WTC11 (cell line): ENCODE results near the gene CHAC1. TPM values are rescaled to one million over a fixed set of nuclear protein-coding genes. Genes with fewer than 3 reads are reported as not detected.
A peak's percentile ranks its signal among the peaks of the same experiment; 100 is the strongest.

Experiments
- ATAC-seq: fragments of 200-7000 bp; cut with Tn5 transposase; 2 replicates; pipeline ENCODE4 v1.10.0; 2021; ENCODE audit warnings: mild to moderate bottlenecking, moderate library complexity
- CTCF ChIA-PET: fragments of 300-600 bp; sonication (Branson Sonifier 250); formaldehyde crosslinking; loops from one replicate; lab custom pipeline; 2021; ENCODE audit warnings: antibody characterized with exemption; lab: Charles Lee
- POLR2A ChIA-PET: fragments of 350-600 bp; sonication (Branson Sonifier 250); formaldehyde crosslinking; loops from one replicate; lab custom pipeline; 2021; ENCODE audit warnings: antibody characterized with exemption; lab: Charles Lee
- DNase-seq: peaks from one replicate; pipeline ENCODE4 v3.0.0; 2021; ENCODE audit warnings: low spot score
- H3K27ac Mint-ChIP-seq: 2 replicates; pipeline ENCODE4 v1.8.0; 2021; ENCODE audit warnings: mixed read lengths
- H3K27me3 Mint-ChIP-seq: 2 replicates; pipeline ENCODE4 v1.8.0; 2021; ENCODE audit warnings: low read depth, mild to moderate bottlenecking, moderate library complexity, mixed read lengths
- H3K36me3 Mint-ChIP-seq: 2 replicates; pipeline ENCODE4 v1.8.0; 2021; ENCODE audit warnings: mixed read lengths
- H3K4me1 Mint-ChIP-seq: 2 replicates; pipeline ENCODE4 v1.8.0; 2022; ENCODE audit warnings: mixed read lengths
- H3K4me3 Mint-ChIP-seq: 2 replicates; pipeline ENCODE4 v1.8.0; 2021; ENCODE audit warnings: mild to moderate bottlenecking, moderate library complexity, mixed read lengths
- H3K9me3 Mint-ChIP-seq: 2 replicates; pipeline ENCODE4 v1.8.0; 2021; ENCODE audit warnings: mixed read lengths
- ATF2 ChIP-seq: sonication (generic); formaldehyde crosslinking; IDR thresholded peaks from 2 replicates; pipeline ENCODE4 v1.8.1; 2022; ENCODE audit warnings: low read depth, missing genetic modification reagents, borderline replicate concordance
- CBFB ChIP-seq: sonication (generic); formaldehyde crosslinking; IDR thresholded peaks from 2 replicates; pipeline ENCODE4 v1.8.1; 2022; ENCODE audit warnings: mild to moderate bottlenecking, low read depth, missing genetic modification reagents
- CDX4 ChIP-seq: fragments of 250-450 bp; sonication (Bioruptor Pico); IDR thresholded peaks from 2 replicates; pipeline ENCODE4 v1.9.0; 2021; ENCODE audit warnings: moderate library complexity, mild to moderate bottlenecking, inconsistent platforms, borderline replicate concordance
- CREB1 ChIP-seq: sonication (generic); formaldehyde crosslinking; IDR thresholded peaks from 2 replicates; pipeline ENCODE4 v1.8.0; 2023; ENCODE audit warnings: mild to moderate bottlenecking, missing genetic modification reagents
- E2F5 ChIP-seq: sonication (generic); formaldehyde crosslinking; IDR thresholded peaks from 2 replicates; pipeline ENCODE4 v1.8.1; 2022; ENCODE audit warnings: mild to moderate bottlenecking, moderate library complexity, missing genetic modification reagents
- EMX1 ChIP-seq: fragments of 250-450 bp; sonication (Bioruptor Pico); IDR thresholded peaks from 2 replicates; pipeline ENCODE4 v1.8.0; 2021; ENCODE audit warnings: mild to moderate bottlenecking
- GABPB1 ChIP-seq: sonication (generic); formaldehyde crosslinking; IDR thresholded peaks from 2 replicates; pipeline ENCODE4 v1.8.1; 2023; ENCODE audit warnings: mild to moderate bottlenecking, missing genetic modification reagents
- GRHL2 ChIP-seq: fragments of 250-450 bp; sonication (Bioruptor Pico); IDR thresholded peaks from 2 replicates; pipeline ENCODE4 v1.8.0; 2022; ENCODE audit warnings: mild to moderate bottlenecking, moderate library complexity; ENCODE audit not compliant: insufficient replicate concordance, severe bottlenecking
- IRF1 ChIP-seq: sonication (generic); formaldehyde crosslinking; IDR thresholded peaks from 2 replicates; pipeline ENCODE4 v1.8.0; 2023; ENCODE audit warnings: missing genetic modification reagents
- KAT7 ChIP-seq: sonication (generic); formaldehyde crosslinking; IDR thresholded peaks from 2 replicates; pipeline ENCODE4 v1.8.1; 2023; ENCODE audit warnings: missing genetic modification reagents, mild to moderate bottlenecking, borderline replicate concordance
- MAX ChIP-seq: sonication (generic); formaldehyde crosslinking; IDR thresholded peaks from 2 replicates; pipeline ENCODE4 v1.8.0; 2022; ENCODE audit warnings: mild to moderate bottlenecking, missing genetic modification reagents
- NR2C2 ChIP-seq: sonication (generic); formaldehyde crosslinking; IDR thresholded peaks from 2 replicates; pipeline ENCODE4 v1.8.0; 2022; ENCODE audit warnings: mild to moderate bottlenecking, missing genetic modification reagents
- PRDM15 ChIP-seq: sonication (generic); formaldehyde crosslinking; IDR thresholded peaks from 2 replicates; pipeline ENCODE4 v1.8.0; 2022; ENCODE audit warnings: missing genetic modification reagents
- PREB ChIP-seq: sonication (generic); formaldehyde crosslinking; IDR thresholded peaks from 2 replicates; pipeline ENCODE4 v1.8.1; 2022; ENCODE audit warnings: mild to moderate bottlenecking, missing genetic modification reagents, moderate library complexity, borderline replicate concordance
- PRRX2 ChIP-seq: fragments of 250-450 bp; sonication (Bioruptor Pico); IDR thresholded peaks from 2 replicates; pipeline ENCODE4 v1.8.0; 2021; ENCODE audit warnings: mild to moderate bottlenecking
- RELA ChIP-seq: sonication (generic); formaldehyde crosslinking; IDR thresholded peaks from 2 replicates; pipeline ENCODE4 v1.8.1; 2022; ENCODE audit warnings: missing genetic modification reagents, mild to moderate bottlenecking, borderline replicate concordance
- TCF7 ChIP-seq: sonication (generic); formaldehyde crosslinking; IDR thresholded peaks from 2 replicates; pipeline ENCODE4 v1.8.0; 2022; ENCODE audit warnings: mild to moderate bottlenecking, low read depth, missing genetic modification reagents, moderate library complexity
- ZBTB21 ChIP-seq: sonication (generic); formaldehyde crosslinking; IDR thresholded peaks from 2 replicates; pipeline ENCODE4 v1.8.1; 2023; ENCODE audit warnings: mild to moderate bottlenecking, missing genetic modification reagents, borderline replicate concordance
- ZMAT4 ChIP-seq: fragments of 250-450 bp; sonication (Bioruptor Pico); IDR thresholded peaks from 2 replicates; pipeline ENCODE4 v1.9.0; 2021; ENCODE audit warnings: mild to moderate bottlenecking
- ZNF121 ChIP-seq: sonication (generic); formaldehyde crosslinking; IDR thresholded peaks from 2 replicates; pipeline ENCODE4 v1.8.0; 2023; ENCODE audit warnings: missing genetic modification reagents
- ZNF138 ChIP-seq: sonication (generic); formaldehyde crosslinking; conservative IDR thresholded peaks from 2 replicates; pipeline ENCODE4 v1.8.1; 2022; ENCODE audit warnings: mild to moderate bottlenecking, moderate library complexity, missing genetic modification reagents
- ZNF396 ChIP-seq: fragments of 250-450 bp; sonication (Bioruptor Pico); IDR thresholded peaks from 2 replicates; pipeline ENCODE4 v1.8.0; 2021; ENCODE audit warnings: mild to moderate bottlenecking, moderate library complexity, borderline replicate concordance
- ZNF425 ChIP-seq: fragments of 250-450 bp; sonication (Bioruptor Pico); conservative IDR thresholded peaks from 2 replicates; pipeline ENCODE4 v1.9.0; 2021; ENCODE audit warnings: mild to moderate bottlenecking
- total RNA-seq: library from RNA; stranded (reverse); gene quantifications from 3 replicates; pipeline ENCODE4 v1.2.3, GENCODE V29; 2021

The CHAC1 gene
- total RNA-seq, 1 experiment from 2014 or later: 31.0 TPM

- ChIA-PET POLR2A (no interaction called here), CTCF (no interaction called here)
- Mint-ChIP-seq H3K36me3 (peaks cover 29% of the 10 kb centered on the region), H3K27ac (peak overlapping the region; percentile 76; the same call in 1 of the 2 replicates), H3K9me3 (no peaks in the 10 kb centered on the region), H3K4me1 (no peaks in the 10 kb centered on the region), H3K27me3 (no peaks in the 10 kb centered on the region), H3K4me3 (no peak overlapping the region)
- TF ChIP-seq ZNF425 (CRISPR knock-in tag): no peak
- TF ChIP-seq RELA (CRISPR knock-in tag): no peak
- TF ChIP-seq PRDM15 (CRISPR knock-in tag): no peak
- no peak for TF ChIP-seq KAT7 (CRISPR knock-in tag)
- TF ChIP-seq EMX1 (CRISPR knock-in tag): no peak
- TF ChIP-seq ZNF396 (CRISPR knock-in tag): no peak
- no peak for TF ChIP-seq ZMAT4 (CRISPR knock-in tag)
- TF ChIP-seq TCF7: no peak
- no peak for TF ChIP-seq NR2C2 (CRISPR knock-in tag)
- no peak for TF ChIP-seq CBFB (CRISPR knock-in tag)
- no peak for ATAC-seq
- DNase-seq: no peak
Observed at GRCh38 chr15:41001524-41002214, 48.4 kb downstream of the CHAC1 start.

- CTCF ChIA-PET: interaction anchor here (0.7 kb wide), 1 partner anchor 72 kb away, joined by 4 read pairs; no protein-coding TSS in a partner anchor
- Mint-ChIP-seq H3K4me1 (no peaks in the 10 kb centered on the region), H3K4me3 (no peak overlapping the region), H3K27me3 (no peaks in the 10 kb centered on the region), H3K9me3 (no peaks in the 10 kb centered on the region)
- ATAC-seq: no peak
- no peak for TF ChIP-seq ATF2
- no peak for TF ChIP-seq CDX4
- no peak for TF ChIP-seq GRHL2 (CRISPR knock-in tag)
- no peak for TF ChIP-seq ZNF121 (CRISPR knock-in tag)
- no peak for TF ChIP-seq IRF1 (CRISPR knock-in tag)
- no peak for TF ChIP-seq E2F5
- TF ChIP-seq ZBTB21 (CRISPR knock-in tag): no peak
- no peak for TF ChIP-seq PRRX2 (CRISPR knock-in tag)
- no peak for TF ChIP-seq PREB
- TF ChIP-seq ZNF138 (CRISPR knock-in tag): no peak
- no peak for TF ChIP-seq GABPB1 (CRISPR knock-in tag)
- no peak for TF ChIP-seq MAX (CRISPR knock-in tag)
- TF ChIP-seq CREB1: no peak
- TF ChIP-seq, all 79 proteins: peak for 0
- no peak for DNase-seq
- no peak overlapping the region for H3K27ac Mint-ChIP-seq
- H3K36me3 Mint-ChIP-seq: peaks cover 17% of the 10 kb centered on the region
- POLR2A ChIA-PET: interaction anchor here (0.6 kb wide), 1 partner anchor 332 kb away, joined by 3 read pairs; no protein-coding TSS in a partner anchor
Observed at GRCh38 chr15:41004490-41004889, 51.2 kb downstream of the CHAC1 start.
